Transverse colon (tissue), 4 donors: ENCODE data around the gene KCNQ1OT1. TPM values are rescaled to one million over a fixed set of nuclear protein-coding genes. Genes with fewer than 3 reads are reported as not detected.

Experiments
- DNase-seq: peaks from one replicate; pipeline ENCODE4 v3.0.0-alpha.2; 2019
- H3K27ac ChIP-seq, 4 donors: fragments of 200-600 bp; sonication (generic); 2 replicates each; pipeline ENCODE4 v1.5.1; 2016 to 2018; ENCODE audit warnings: inconsistent platforms in 4 of 4
- H3K27me3 ChIP-seq: fragments of 200-600 bp; sonication (generic); 2 replicates; pipeline ENCODE4 v1.5.1; 2017; ENCODE audit warnings: inconsistent platforms
- H3K36me3 ChIP-seq, 4 donors: fragments of 200-600 bp; sonication (generic); 2 replicates each; pipeline ENCODE4 v1.5.1; 2017 to 2019; ENCODE audit warnings: inconsistent platforms in 4 of 4
- H3K4me1 ChIP-seq, 4 donors: fragments of 200-600 bp; sonication (generic); 2 replicates each; pipeline ENCODE4 v1.5.1; 2017 to 2020; ENCODE audit warnings: inconsistent platforms in 4 of 4
- H3K4me3 ChIP-seq, 4 donors: fragments of 200-600 bp; sonication (generic); 1 replicate in 1 of 4; 2 replicates in 3 of 4; pipeline versions ENCODE4 v1.5.1 to v1.6.1; 2017 to 2019; ENCODE audit warnings: inconsistent platforms in 4 of 4
- H3K9me3 ChIP-seq, 2 donors: fragments of 200-600 bp; sonication (generic); 2 replicates each; pipeline ENCODE4 v1.5.1; 2017 to 2019; ENCODE audit warnings: inconsistent platforms in 2 of 2
- CTCF ChIP-seq, 5 experiments: fragments of 200-600 bp in 3 of 5; fragments of 450-650 bp in 2 of 5; sonication (generic) in 3 of 5; IDR thresholded peaks; 1 replicate in 2 of 5; 2 replicates in 3 of 5; pipeline ENCODE4 v1.5.1; 2016 to 2017; ENCODE audit warnings: antibody characterized with exemption in 5 of 5, inconsistent platforms in 3 of 5, mild to moderate bottlenecking in 2 of 5, moderate library complexity in 1 of 5
- EP300 ChIP-seq: sonication (generic); formaldehyde crosslinking; IDR thresholded peaks from one replicate; pipeline ENCODE4 v1.6.1; 2017; ENCODE audit warnings: antibody characterized with exemption, low read depth
- POLR2A ChIP-seq: fragments of 450-650 bp; IDR thresholded peaks from one replicate; pipeline ENCODE4 v1.6.1; 2016; ENCODE audit warnings: antibody characterized with exemption, mild to moderate bottlenecking, moderate library complexity
- POLR2AphosphoS5 ChIP-seq, 3 donors: sonication (generic); formaldehyde crosslinking; IDR thresholded peaks; one replicate each; pipeline ENCODE4 v1.6.1; 2016; ENCODE audit warnings: antibody characterized with exemption in 3 of 3
- WGBS, 2 donors: methylation state at CpG; one replicate each; pipeline ENCODE4 v1.1.5; 2018; ENCODE audit warnings: low coverage in 1 of 2; 5-methylcytosine and 5-hydroxymethylcytosine counted together
- in situ Hi-C, 4 donors: fragments of 200-750 bp; cut with MboI; loops; one replicate each; pipeline versions ENCODE4 v1.15.0 to v1.15.1; 2017; ENCODE audit warnings: low sequenced_read_pairs in 3 of 4, low pct_ligation_motif_present in 1 of 4, low pct_unique_long_range_greater_than_20kb in 1 of 4
- intact Hi-C: fragments of 100-400 bp; cut with DNase I; formaldehyde crosslinking; loops from one replicate; pipeline ENCODE4 v1.15.1; 2023; ENCODE audit warnings: low total_unique reads
- total RNA-seq, 4 donors: library from RNA; depleted of rRNA; stranded (reverse); fragments of >200 nt; gene quantifications; one replicate each; pipeline ENCODE4 v1.1.0, GENCODE V29; 2016

KCNQ1OT1 gene
- total RNA-seq, 4 donors from 2014 or later = 1.5 to 5.0 (median 1.9) TPM

GRCh38 chr11:2679011-2679676 is 20.6 kb downstream of the KCNQ1OT1 start:
- WGBS, 2 donors = 93 to 100% methylated on average over 1 to 2 of the region's 2 CpGs
- no peaks in the 10 kb centered on the region for H3K9me3 ChIP-seq
- no peaks in the 10 kb centered on the region for H3K36me3 ChIP-seq
- H3K4me1 ChIP-seq = peaks cover 0 to 9% (median 4%) of the 10 kb centered on the region in 4 donors
- H3K4me3 ChIP-seq = no peak overlapping the region
- intact Hi-C loops = no loop called here
- no peaks in the 10 kb centered on the region for H3K27me3 ChIP-seq
- no peak for TF ChIP-seq EP300
- no peak for TF ChIP-seq CTCF (IDR thresholded peaks at IDR 0.05)
- TF ChIP-seq POLR2AphosphoS5 (IDR thresholded peaks at IDR 0.05) = no peak
- TF ChIP-seq POLR2A = no peak
- H3K27ac ChIP-seq = no peak overlapping the region
- DNase-seq = no peak
- in situ Hi-C loops = no loop called here

- Histone ChIP-seq H3K4me3 (no peak overlapping the region), H3K4me1 (peaks cover 0 to 12% (median 4%) of the 10 kb centered on the region in 4 donors), H3K9me3 (no peaks in the 10 kb centered on the region), H3K36me3 (no peaks in the 10 kb centered on the region), H3K27ac (no peak overlapping the region), H3K27me3 (no peaks in the 10 kb centered on the region)
- intact Hi-C loops (no loop called here), in situ Hi-C loops (no loop called here)
- WGBS, 2 donors = 56% methylated on average over 1 of the region's 1 CpG; no CpG with 5 or more reads in 1 of the 2 donors
- TF ChIP-seq CTCF (IDR thresholded peaks at IDR 0.05) = no peak
- no peak for TF ChIP-seq EP300
- TF ChIP-seq POLR2AphosphoS5 (IDR thresholded peaks at IDR 0.05) = no peak
- no peak for TF ChIP-seq POLR2A
- DNase-seq = no peak
Measured at GRCh38 chr11:2678396-2678795, 21.4 kb downstream of the KCNQ1OT1 start.

GRCh38 chr11:2677127-2677526 is 22.7 kb downstream of the KCNQ1OT1 start:
- Histone ChIP-seq H3K27ac (no peak overlapping the region), H3K36me3 (no peaks in the 10 kb centered on the region), H3K4me3 (no peak overlapping the region), H3K27me3 (no peaks in the 10 kb centered on the region), H3K9me3 (no peaks in the 10 kb centered on the region), H3K4me1 (peaks cover 0 to 12% (median 4%) of the 10 kb centered on the region in 4 donors)
- in situ Hi-C loops (no loop called here), intact Hi-C loops (no loop called here)
- 66 to 78% methylated on average over 1 of the region's 1 CpG for WGBS, 2 donors
- no peak for DNase-seq
- TF ChIP-seq POLR2A = no peak
- TF ChIP-seq EP300 = no peak
- TF ChIP-seq POLR2AphosphoS5 (IDR thresholded peaks at IDR 0.05) = no peak
- TF ChIP-seq CTCF (IDR thresholded peaks at IDR 0.05) = no peak

GRCh38 chr11:2675540-2675939 is 24.3 kb downstream of the KCNQ1OT1 start:
- in situ Hi-C loops = no loop called here
- TF ChIP-seq EP300 (no peak), POLR2AphosphoS5 (IDR thresholded peaks at IDR 0.05) (peak in 2 of 3 donors; percentile 68 to 75), POLR2A (no peak), CTCF (IDR thresholded peaks at IDR 0.05) (no peak)
- Histone ChIP-seq H3K4me1 (peaks cover 0 to 12% (median 4%) of the 10 kb centered on the region in 4 donors), H3K27me3 (no peaks in the 10 kb centered on the region), H3K9me3 (no peaks in the 10 kb centered on the region), H3K36me3 (no peaks in the 10 kb centered on the region), H3K4me3 (no peak overlapping the region), H3K27ac (peak overlapping the region in 3 of 4 donors; percentile 45 to 73 (median 66))
- no peak for DNase-seq
- 78% methylated on average over 7 of the region's 7 CpGs; no CpG with 5 or more reads in 1 of the 2 donors for WGBS, 2 donors
- intact Hi-C loops = no loop called here
